Measurements from ENCODE around the gene MFSD8. TPM values are rescaled to one million over a fixed set of nuclear protein-coding genes. Genes with fewer than 3 reads are reported as not detected.
"Not testable (repeated sequence)": the region's sequence is repeated elsewhere in the genome, so short reads cannot be mapped to it uniquely, and the experiment has no call there.

MFSD8 gene
- total and polyA plus RNA-seq, 7 donors = 3.0 to 54.2 (median 26.3) TPM

DNA sequence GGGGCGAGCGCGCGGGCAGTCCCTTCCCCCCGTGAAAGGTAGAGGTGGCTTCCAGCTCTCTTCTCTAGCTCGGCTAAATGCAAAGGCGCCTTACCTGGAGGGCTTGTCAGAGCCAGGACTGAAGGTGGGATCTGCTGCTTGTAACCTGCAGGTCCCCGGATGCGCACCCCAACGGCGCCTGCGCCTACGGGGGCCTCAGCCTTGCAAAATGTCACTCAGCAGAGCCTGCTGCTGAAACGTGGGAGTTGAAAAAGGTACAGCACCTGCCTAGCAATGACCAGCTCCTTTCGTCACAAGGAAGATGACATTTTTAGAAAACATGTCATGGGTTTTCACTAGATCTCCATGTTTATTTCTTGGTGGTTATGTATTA, 816 bp upstream of the MFSD8 start:
- TF ChIP-seq POLR2A (IDR thresholded peaks at IDR 0.05) = no peak
- TF ChIP-seq, protein P1, sequence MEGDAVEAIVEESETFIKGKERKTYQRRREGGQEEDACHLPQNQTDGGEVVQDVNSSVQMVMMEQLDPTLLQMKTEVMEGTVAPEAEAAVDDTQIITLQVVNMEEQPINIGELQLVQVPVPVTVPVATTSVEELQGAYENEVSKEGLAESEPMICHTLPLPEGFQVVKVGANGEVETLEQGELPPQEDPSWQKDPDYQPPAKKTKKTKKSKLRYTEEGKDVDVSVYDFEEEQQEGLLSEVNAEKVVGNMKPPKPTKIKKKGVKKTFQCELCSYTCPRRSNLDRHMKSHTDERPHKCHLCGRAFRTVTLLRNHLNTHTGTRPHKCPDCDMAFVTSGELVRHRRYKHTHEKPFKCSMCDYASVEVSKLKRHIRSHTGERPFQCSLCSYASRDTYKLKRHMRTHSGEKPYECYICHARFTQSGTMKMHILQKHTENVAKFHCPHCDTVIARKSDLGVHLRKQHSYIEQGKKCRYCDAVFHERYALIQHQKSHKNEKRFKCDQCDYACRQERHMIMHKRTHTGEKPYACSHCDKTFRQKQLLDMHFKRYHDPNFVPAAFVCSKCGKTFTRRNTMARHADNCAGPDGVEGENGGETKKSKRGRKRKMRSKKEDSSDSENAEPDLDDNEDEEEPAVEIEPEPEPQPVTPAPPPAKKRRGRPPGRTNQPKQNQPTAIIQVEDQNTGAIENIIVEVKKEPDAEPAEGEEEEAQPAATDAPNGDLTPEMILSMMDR (IDR thresholded peaks at IDR 0.05) = no peak
- TF ChIP-seq EP300 (IDR thresholded peaks at IDR 0.05) = no peak
- intact Hi-C loops (cut with DNase I) = loop anchor here (1.0 to 10.0 kb wide), 4 partner anchors 96 to 589 kb away; partner anchors contain the start of genes HSPA4L, INTU and LARP1B
- DNase-seq = peak; percentile 76
- H3K9me3 ChIP-seq = no peaks in the 10 kb centered on the region
- H3K4me1 ChIP-seq = peaks cover 0 to 26% (median 17%) of the 10 kb centered on the region in 4 donors
- H3K27me3 ChIP-seq = no peaks in the 10 kb centered on the region
- H3K27ac ChIP-seq = peak overlapping the region; percentile 91 to 96 (median 95)
- 0 to 1% methylated on average over 15 of the region's 15 CpGs for WGBS, 2 donors
- no peaks in the 10 kb centered on the region for H3K36me3 ChIP-seq
- H3K4me3 ChIP-seq = peak overlapping the region; percentile 77 to 96 (median 82)

DNA sequence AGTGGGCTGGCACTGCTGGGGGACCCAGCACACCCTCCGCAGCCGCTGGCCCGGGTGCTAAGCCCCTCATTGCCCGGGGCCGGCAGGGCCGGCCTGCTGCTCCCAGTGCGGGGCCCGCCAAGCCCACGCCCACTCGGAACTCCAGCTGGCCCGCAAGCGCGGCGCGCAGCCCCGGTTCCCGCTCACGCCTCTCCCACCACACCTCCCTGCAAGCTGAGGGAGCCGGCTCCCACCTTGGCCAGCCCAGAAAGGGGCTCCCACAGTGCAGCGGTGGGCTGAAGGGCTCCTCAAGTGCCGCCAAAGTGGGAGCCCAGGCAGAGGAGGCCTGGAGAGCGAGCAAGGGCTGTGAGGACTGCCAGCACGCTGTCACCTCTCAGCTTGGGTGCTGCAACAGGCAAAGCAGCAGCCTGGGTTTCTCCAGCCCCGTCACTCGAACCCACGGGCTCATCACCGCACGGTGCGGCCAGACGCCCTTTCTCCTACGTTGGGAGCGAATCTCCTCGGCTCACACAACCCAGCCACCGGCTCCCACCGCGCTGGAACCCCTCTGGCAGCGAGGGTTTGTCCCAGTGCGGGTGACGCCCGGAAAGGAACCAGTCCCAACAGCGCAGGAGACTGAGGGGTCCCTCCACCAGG, 429 bp downstream of the MFSD8 start:
- not testable (repeated sequence) for H3K27me3 ChIP-seq, H3K36me3 ChIP-seq, DNase-seq, H3K9me3 ChIP-seq
- peak overlapping the region; percentile 91 to 96 (median 95) for H3K27ac ChIP-seq
- 1 to 2% methylated on average over 41 of the region's 41 CpGs for WGBS, 2 donors
- intact Hi-C loops (cut with DNase I) = loop anchor here (1.0 to 10.0 kb wide), 4 partner anchors 97 to 590 kb away; partner anchors contain the start of genes HSPA4L, INTU and LARP1B
- peaks cover 0 to 23% (median 17%) of the 10 kb centered on the region in 4 donors for H3K4me1 ChIP-seq
- H3K4me3 ChIP-seq = peak overlapping the region; percentile 77 to 96 (median 82)

DNA sequence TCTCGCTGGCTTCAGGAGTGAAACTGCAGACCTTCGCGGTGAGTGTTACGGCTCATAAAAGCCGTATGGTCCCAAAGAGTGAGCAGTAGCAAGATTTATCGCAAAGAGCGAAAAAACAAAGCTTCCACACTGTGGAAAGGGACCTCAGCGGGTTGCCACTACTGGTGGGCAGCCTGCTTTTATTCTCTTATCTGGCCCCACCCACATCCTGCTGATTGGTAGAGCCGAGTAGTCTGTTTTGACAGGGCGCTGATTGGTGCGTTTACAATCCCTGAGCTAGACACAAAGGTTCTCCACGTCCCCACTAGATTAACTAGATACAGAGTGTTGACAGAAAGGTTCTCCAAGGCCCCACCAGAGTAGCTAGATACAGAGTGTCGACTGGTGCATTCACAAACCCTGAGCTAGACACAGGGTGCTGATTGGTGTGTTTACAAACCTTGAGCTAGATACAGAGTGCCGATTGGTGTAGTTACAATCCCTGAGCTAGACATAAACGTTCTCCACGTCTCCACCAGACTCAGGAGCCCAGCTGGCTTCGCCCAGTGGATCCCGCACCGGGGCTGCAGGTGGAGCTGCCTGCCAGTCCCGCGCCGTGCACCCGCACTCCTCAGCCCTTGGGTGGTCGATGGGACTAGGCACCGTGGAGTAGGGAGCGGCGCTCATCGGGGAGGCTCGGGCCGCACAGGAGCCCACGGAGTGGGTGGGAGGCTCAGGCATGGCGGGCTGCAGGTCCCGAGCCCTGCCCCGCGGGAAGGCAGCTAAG, 1.2 kb downstream of the MFSD8 start:
- Histone ChIP-seq H3K27ac (peak overlapping the region; percentile 91 to 96 (median 95)), H3K4me3 (peak overlapping the region; percentile 77 to 96 (median 82)), H3K4me1 (peaks cover 0 to 23% (median 17%) of the 10 kb centered on the region in 4 donors)
- 36 to 49% methylated on average over 35 of the region's 35 CpGs for WGBS, 2 donors
- H3K36me3 ChIP-seq, H3K27me3 ChIP-seq, DNase-seq, H3K9me3 ChIP-seq: not testable (repeated sequence)
- intact Hi-C loops (cut with DNase I) = loop anchor here (2.0 to 10.0 kb wide), 3 partner anchors 181 to 591 kb away; partner anchors contain the start of genes HSPA4L and INTU

DNA sequence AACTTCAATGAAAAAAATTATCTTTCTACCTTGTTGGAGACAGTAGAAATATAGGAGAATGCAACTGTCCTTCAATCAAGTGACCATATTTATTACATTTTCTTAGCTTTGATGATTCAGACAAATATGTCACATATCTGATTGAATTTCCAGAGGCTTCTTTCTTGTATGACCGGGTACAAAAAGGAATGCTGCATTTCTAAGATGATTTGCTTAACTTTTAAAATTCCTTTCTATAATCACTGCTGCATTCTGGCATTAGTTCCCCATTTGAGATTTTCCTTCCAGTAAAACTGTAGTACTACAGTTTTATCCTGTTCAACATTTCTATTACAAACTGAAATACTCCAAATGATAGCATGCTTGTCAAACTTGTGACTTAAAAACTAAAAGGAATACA, 5.2 kb downstream of the MFSD8 start:
- Histone ChIP-seq H3K27ac (no peak overlapping the region), H3K36me3 (peaks cover 0 to 18% (median 7%) of the 10 kb centered on the region in 4 donors), H3K9me3 (no peaks in the 10 kb centered on the region), H3K27me3 (no peaks in the 10 kb centered on the region), H3K4me1 (peaks cover 0 to 15% (median 8%) of the 10 kb centered on the region in 4 donors), H3K4me3 (no peak overlapping the region)
- DNase-seq = no peak
- no peak for TF ChIP-seq EP300 (IDR thresholded peaks at IDR 0.05)
- TF ChIP-seq POLR2A (IDR thresholded peaks at IDR 0.05) = no peak
- TF ChIP-seq, protein P1 (IDR thresholded peaks at IDR 0.05) = no peak
- no peak for TF ChIP-seq POLR2AphosphoS5 (IDR thresholded peaks at IDR 0.05)
- intact Hi-C loops (cut with DNase I) = loop anchor here (10.0 kb wide), 2 partner anchors 325 to 595 kb away; partner anchors contain the start of gene INTU
- WGBS, 2 donors = 86 to 94% methylated on average over 1 of the region's 1 CpG

DNA sequence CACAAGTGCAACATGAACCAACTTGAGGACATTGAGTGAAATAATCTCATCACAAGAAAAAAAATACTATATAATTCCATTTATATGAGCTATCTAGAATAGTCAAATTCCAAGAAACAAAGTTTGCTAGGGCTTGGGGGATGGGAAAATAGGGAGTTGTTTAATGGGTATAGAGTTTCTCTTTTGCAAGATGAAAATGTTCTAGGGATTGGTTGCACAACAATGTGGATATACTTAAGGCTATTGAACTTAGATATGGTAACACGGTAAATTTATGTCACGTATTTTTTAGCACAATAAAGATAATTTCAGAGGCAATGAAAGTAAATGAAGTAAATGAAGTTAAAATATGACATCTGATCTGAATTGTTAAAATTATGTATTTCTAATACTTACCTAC, 7.9 kb downstream of the MFSD8 start:
- no peak for DNase-seq
- intact Hi-C loops (cut with DNase I) = no loop called here
- no peaks in the 10 kb centered on the region for H3K4me1 ChIP-seq
- H3K27ac ChIP-seq = no peak overlapping the region
- no peak overlapping the region for H3K4me3 ChIP-seq
- TF ChIP-seq POLR2AphosphoS5 (IDR thresholded peaks at IDR 0.05) = no peak
- no peak for TF ChIP-seq POLR2A (IDR thresholded peaks at IDR 0.05)
- no peak for TF ChIP-seq EP300 (IDR thresholded peaks at IDR 0.05)
- TF ChIP-seq, protein P1 (IDR thresholded peaks at IDR 0.05) = no peak
- no peaks in the 10 kb centered on the region for H3K27me3 ChIP-seq
- no peaks in the 10 kb centered on the region for H3K9me3 ChIP-seq
- peaks cover 0 to 26% (median 7%) of the 10 kb centered on the region in 4 donors for H3K36me3 ChIP-seq
- 98 to 99% methylated on average over 2 of the region's 2 CpGs for WGBS, 2 donors

Measured in sigmoid colon (tissue), 7 donors.